ENCODE data around the gene UBP1. TPM values are rescaled to one million over a fixed set of nuclear protein-coding genes. Genes with fewer than 3 reads are reported as not detected.
A peak's percentile ranks its signal among the peaks of the same experiment; 100 is the strongest.

Gene UBP1
- total and polyA plus RNA-seq, 9 of the 15 experiments (the other 6 are each of a cell fraction or from before 2014, with no cell fraction given), result 13.6 to 143 (median 79.6) TPM

- TF ChIP-seq MYC (IDR thresholded peaks at IDR 0.05; ENCODE audit: low read depth, low read length) (no peak), MYC (CRISPR knock-in tag; IDR thresholded peaks at IDR 0.05; ENCODE audit: borderline replicate concordance, low read depth) (peak; percentile 68; the same call in 1 of the 2 replicates), FIP1L1 (IDR thresholded peaks at IDR 0.05; ENCODE audit: low read depth, low read length, poor library complexity, severe bottlenecking) (no peak), ARID3B (CRISPR knock-in tag; IDR thresholded peaks at IDR 0.05; ENCODE audit: borderline replicate concordance) (0 out of 2 replicates have a peak, but pooled peaks have one; percentile 2), ZKSCAN8 (CRISPR knock-in tag; IDR thresholded peaks at IDR 0.05) (0 out of 2 replicates have a peak, but pooled peaks have one; percentile 18), JUND (IDR thresholded peaks at IDR 0.05; ENCODE audit: borderline replicate concordance, low read depth, low read length) (no peak), JUND (tag; IDR thresholded peaks at IDR 0.05; ENCODE audit: borderline replicate concordance, low read depth, low read length) (no peak), CHCHD3 (CRISPR knock-in tag; IDR thresholded peaks at IDR 0.05) (no peak), ZNF23 (CRISPR knock-in tag; IDR thresholded peaks at IDR 0.05) (no peak), STAT5A (IDR thresholded peaks at IDR 0.05; ENCODE audit: borderline replicate concordance, low read length) (peak; percentile 13; the same call in 1 of the 2 replicates), ZNF395 (CRISPR knock-in tag; IDR thresholded peaks at IDR 0.05) (peak; percentile 87; the same call in 1 of the 2 replicates), SNIP1 (IDR thresholded peaks at IDR 0.05; ENCODE audit: low read depth) (no peak), EGR1 (conservative IDR thresholded peaks at IDR 0.05) (no peak), SAP30 (IDR thresholded peaks at IDR 0.05; ENCODE audit: borderline replicate concordance, insufficient read depth, low read depth, low read length, poor library complexity, severe bottlenecking) (peak; percentile 11), ZNF785 (CRISPR knock-in tag; IDR thresholded peaks at IDR 0.05) (no peak), MED1 (CRISPR knock-in tag; IDR thresholded peaks at IDR 0.05; ENCODE audit: borderline replicate concordance) (no peak), SMC3 (conservative IDR thresholded peaks at IDR 0.05; ENCODE audit: insufficient read depth, low read depth, low read length) (no peak), POLR3A (IDR thresholded peaks at IDR 0.05; ENCODE audit: borderline replicate concordance, extremely low read depth, insufficient read depth, insufficient read length) (no peak), HDGF (IDR thresholded peaks at IDR 0.05) (peak; percentile 69; the same call in 1 of the 2 replicates), NFIC (IDR thresholded peaks at IDR 0.05) (peak; percentile 97)
- TF ChIP-seq, protein P1, sequence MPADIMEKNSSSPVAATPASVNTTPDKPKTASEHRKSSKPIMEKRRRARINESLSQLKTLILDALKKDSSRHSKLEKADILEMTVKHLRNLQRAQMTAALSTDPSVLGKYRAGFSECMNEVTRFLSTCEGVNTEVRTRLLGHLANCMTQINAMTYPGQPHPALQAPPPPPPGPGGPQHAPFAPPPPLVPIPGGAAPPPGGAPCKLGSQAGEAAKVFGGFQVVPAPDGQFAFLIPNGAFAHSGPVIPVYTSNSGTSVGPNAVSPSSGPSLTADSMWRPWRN (IDR thresholded peaks at IDR 0.05; ENCODE audit: low read depth), result no peak
Measured at GRCh38 chr3:33441225-33441976, 1.2 kb upstream of the UBP1 start (continued).
